Ovary (tissue), 3 donors: ENCODE results near the gene ADAT2.

Source experiments
- CTCF ChIP-seq, 3 donors: fragments of 450-650 bp in 2 of 3; fragments of 200-600 bp in 1 of 3; IDR thresholded peaks; one replicate each; pipeline versions ENCODE4 v1.5.1 to v1.8.0; 2016 to 2022; ENCODE audit warnings: antibody characterized with exemption in 3 of 3, mild to moderate bottlenecking in 1 of 3
- EP300 ChIP-seq: sonication (generic); formaldehyde crosslinking; IDR thresholded peaks from one replicate; pipeline ENCODE4 v1.6.1; 2017; ENCODE audit warnings: antibody characterized with exemption
- POLR2A ChIP-seq: fragments of 450-650 bp; IDR thresholded peaks from one replicate; pipeline ENCODE4 v1.6.1; 2017; ENCODE audit warnings: antibody characterized with exemption, mild to moderate bottlenecking, moderate library complexity
- donor health status: DM: no; HTN: no; CAD: no.

- TF ChIP-seq CTCF (IDR thresholded peaks at IDR 0.05) (no peak), POLR2A (no peak), EP300 (no peak)
Measured at GRCh38 chr6:143451531-143451930, 1.0 kb upstream of the ADAT2 start.
